Liver (tissue), 9 donors: ENCODE data around the gene NOVA2. TPM values are rescaled to one million over a fixed set of nuclear protein-coding genes. Genes with fewer than 3 reads are reported as not detected.

ENCODE experiments used
- DNase-seq: peaks from one replicate; pipeline ENCODE4 v3.0.0-alpha.2; 2017; ENCODE audit warnings: low spot score
- H3K27ac ChIP-seq, 2 donors: one replicate each; pipeline ENCODE4 v1.7.0; 2013; ENCODE audit warnings: inconsistent platforms in 2 of 2, low read length in 2 of 2, control low read depth in 1 of 2, low read depth in 1 of 2, mild to moderate bottlenecking in 1 of 2
- H3K27me3 ChIP-seq, 4 donors: one replicate each; pipeline versions ENCODE4 v1.6.1 to v1.7.0; 2013; ENCODE audit warnings: low read length in 3 of 4, inconsistent platforms in 1 of 4, mild to moderate bottlenecking in 1 of 4, moderate library complexity in 1 of 4; ENCODE audit not compliant: control insufficient read depth in 4 of 4, insufficient read depth in 4 of 4
- H3K36me3 ChIP-seq, 4 donors: one replicate each; pipeline versions ENCODE4 v1.6.1 to v1.7.0; 2013; ENCODE audit warnings: low read length in 3 of 4, mild to moderate bottlenecking in 3 of 4, low read depth in 1 of 4, moderate library complexity in 1 of 4; ENCODE audit not compliant: control insufficient read depth in 4 of 4, insufficient read depth in 3 of 4
- H3K4me1 ChIP-seq, 4 donors: one replicate each; pipeline versions ENCODE4 v1.6.1 to v1.7.0; 2013; ENCODE audit warnings: low read length in 3 of 4, mild to moderate bottlenecking in 3 of 4, moderate library complexity in 1 of 4; ENCODE audit not compliant: control insufficient read depth in 4 of 4, insufficient read depth in 4 of 4
- H3K4me3 ChIP-seq, 3 donors: one replicate each; pipeline versions ENCODE4 v1.6.1 to v1.7.0; 2013; ENCODE audit warnings: low read length in 3 of 3, control low read depth in 1 of 3, low read depth in 1 of 3, mild to moderate bottlenecking in 1 of 3
- H3K9ac ChIP-seq, 2 donors: one replicate each; pipeline ENCODE4 v1.7.0; 2013; ENCODE audit warnings: low read length in 2 of 2, mild to moderate bottlenecking in 2 of 2, moderate library complexity in 2 of 2, control low read depth in 1 of 2, low read depth in 1 of 2
- H3K9me3 ChIP-seq, 4 donors: one replicate each; pipeline versions ENCODE4 v1.6.1 to v1.7.0; 2013; ENCODE audit warnings: low read length in 3 of 4; ENCODE audit not compliant: control insufficient read depth in 4 of 4
- EGR1 ChIP-seq, 2 donors: IDR thresholded peaks; 2 replicates each; pipeline ENCODE4 v1.6.1; 2016 to 2018; ENCODE audit warnings: antibody characterized with exemption in 2 of 2, low read depth in 2 of 2
- FOXA2 ChIP-seq: IDR thresholded peaks from 2 replicates; pipeline ENCODE4 v1.6.1; 2016; ENCODE audit warnings: antibody characterized with exemption
- GABPA ChIP-seq, 2 donors: IDR thresholded peaks in 1 of 2; conservative IDR thresholded peaks in 1 of 2; 2 replicates each; pipeline ENCODE4 v1.6.1; 2016; ENCODE audit warnings: antibody characterized with exemption in 2 of 2, mild to moderate bottlenecking in 1 of 2, moderate library complexity in 1 of 2
- HNF4G ChIP-seq: IDR thresholded peaks from 2 replicates; pipeline ENCODE4 v1.6.1; 2016; ENCODE audit warnings: antibody characterized with exemption
- SP1 ChIP-seq: IDR thresholded peaks from 2 replicates; pipeline ENCODE4 v1.6.1; 2018; ENCODE audit warnings: antibody characterized with exemption, mild to moderate bottlenecking
- YY1 ChIP-seq: IDR thresholded peaks from 2 replicates; pipeline ENCODE4 v1.6.1; 2016; ENCODE audit warnings: antibody characterized with exemption, mild to moderate bottlenecking
- WGBS: extraction: QIAGEN DNeasy Blood & Tissue Kit; methylation state at CpG from one replicate; pipeline ENCODE4 v1.1.7; 2013; 5-methylcytosine and 5-hydroxymethylcytosine counted together
- polyA plus RNA-seq, 2 donors: library from polyadenylated mRNA; stranded (reverse) in 1 of 2; unstranded in 1 of 2; fragments of 200-250 nt in 1 of 2; fragments of >200 nt in 1 of 2; fragmentation: Nextera tagmentation in 1 of 2; extraction: Ambion mirVana in 1 of 2; gene quantifications; one replicate each; pipeline versions ENCODE4 v1.2.1 to v1.2.3, GENCODE V29; 2013 to 2015
- total RNA-seq, 2 donors: library from RNA; depleted of rRNA; stranded (reverse); fragments of >200 nt; gene quantifications; one replicate each; pipeline ENCODE4 v1.2.3, GENCODE V29; 2014
- TF ChIP-seq, protein P1 (sequence below): IDR thresholded peaks from 2 replicates; pipeline ENCODE4 v1.6.1; 2016; ENCODE audit warnings: antibody characterized with exemption
- TF ChIP-seq, protein P2 (sequence below): fragments of 150-350 bp; IDR thresholded peaks from 2 replicates; pipeline ENCODE4 v1.5.1; 2017; ENCODE audit warnings: improper control_type of control experiment, low read depth, low read length; ENCODE audit not compliant: missing input control
- TF ChIP-seq, protein P3 (sequence below): IDR thresholded peaks from 2 replicates; pipeline ENCODE4 v1.6.1; 2016; ENCODE audit warnings: antibody characterized with exemption
- donor health status: healthy.
- donor health status: healthy.
- donor health status: healthy.
- donor health status: healthy.
- donor health status: healthy.

Gene NOVA2
- total and polyA plus RNA-seq, 4 donors: 0.31 to 1.6 (median 0.42) TPM

DNA sequence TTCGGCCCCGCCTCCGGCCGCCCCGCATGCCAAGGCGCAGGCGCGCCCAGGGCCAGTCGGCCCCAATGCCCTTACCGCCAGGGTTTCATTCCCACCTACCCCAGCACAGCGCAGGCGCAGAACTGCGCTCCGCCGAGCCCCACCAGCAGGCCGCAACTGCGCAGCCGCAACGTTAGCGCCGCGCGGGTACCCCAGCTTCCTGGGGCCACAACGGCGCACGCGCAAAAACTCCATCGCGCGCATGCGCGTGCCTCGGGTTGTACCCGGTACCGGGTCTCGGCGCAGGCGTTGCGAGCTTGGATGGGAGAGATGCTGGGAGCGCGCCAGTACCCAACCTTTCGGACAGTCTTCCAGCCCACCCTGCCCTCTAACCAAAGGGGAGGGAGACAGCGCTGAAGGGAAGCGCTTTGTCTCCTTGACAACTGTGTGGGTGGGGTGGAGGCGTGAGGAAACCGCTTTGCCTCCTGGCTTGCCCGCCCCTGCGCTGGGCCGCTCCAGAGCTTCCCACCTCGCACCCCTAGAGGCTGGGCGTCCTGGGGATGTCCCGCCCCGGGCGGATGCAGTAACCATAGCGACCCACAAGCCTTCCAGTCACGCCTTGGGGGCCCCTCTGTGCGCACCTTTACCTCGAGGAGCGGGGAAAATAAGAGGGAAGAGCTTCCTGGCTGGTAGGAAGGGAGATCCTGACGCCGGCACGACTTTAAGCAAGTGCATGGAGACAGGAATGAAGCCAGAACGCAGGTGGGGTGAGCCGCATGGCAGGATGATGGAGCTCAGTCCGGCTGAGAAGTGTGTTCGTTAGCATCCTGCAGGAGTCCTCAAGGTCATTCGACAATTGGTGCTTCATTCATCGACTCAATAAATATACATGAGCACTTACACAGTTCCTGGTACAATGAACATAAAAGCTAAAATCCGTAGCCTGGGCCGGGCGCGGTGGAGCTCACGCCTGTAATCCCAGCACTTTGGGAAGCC lies 70.7 kb downstream of the NOVA2 start:
- peak; percentile 98 for DNase-seq
- peaks cover 9 to 27% (median 15%) of the 10 kb centered on the region in 4 donors for H3K4me1 ChIP-seq
- peak overlapping the region; percentile 46 to 66 (median 52) for H3K4me3 ChIP-seq
- H3K27me3 ChIP-seq: no peaks in the 10 kb centered on the region
- 2% methylated on average over 73 of the region's 73 CpGs for WGBS
- H3K9ac ChIP-seq: peak overlapping the region in 1 of 2 donors; percentile 8
- no peaks in the 10 kb centered on the region for H3K9me3 ChIP-seq
- peak overlapping the region; percentile 9 to 23 for H3K27ac ChIP-seq
- peaks cover 2 to 5% (median 3%) of the 10 kb centered on the region in 4 donors for H3K36me3 ChIP-seq
- no peak for TF ChIP-seq FOXA2
- TF ChIP-seq, protein P1, sequence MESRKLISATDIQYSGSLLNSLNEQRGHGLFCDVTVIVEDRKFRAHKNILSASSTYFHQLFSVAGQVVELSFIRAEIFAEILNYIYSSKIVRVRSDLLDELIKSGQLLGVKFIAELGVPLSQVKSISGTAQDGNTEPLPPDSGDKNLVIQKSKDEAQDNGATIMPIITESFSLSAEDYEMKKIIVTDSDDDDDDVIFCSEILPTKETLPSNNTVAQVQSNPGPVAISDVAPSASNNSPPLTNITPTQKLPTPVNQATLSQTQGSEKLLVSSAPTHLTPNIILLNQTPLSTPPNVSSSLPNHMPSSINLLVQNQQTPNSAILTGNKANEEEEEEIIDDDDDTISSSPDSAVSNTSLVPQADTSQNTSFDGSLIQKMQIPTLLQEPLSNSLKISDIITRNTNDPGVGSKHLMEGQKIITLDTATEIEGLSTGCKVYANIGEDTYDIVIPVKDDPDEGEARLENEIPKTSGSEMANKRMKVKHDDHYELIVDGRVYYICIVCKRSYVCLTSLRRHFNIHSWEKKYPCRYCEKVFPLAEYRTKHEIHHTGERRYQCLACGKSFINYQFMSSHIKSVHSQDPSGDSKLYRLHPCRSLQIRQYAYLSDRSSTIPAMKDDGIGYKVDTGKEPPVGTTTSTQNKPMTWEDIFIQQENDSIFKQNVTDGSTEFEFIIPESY: no peak
- no peak for TF ChIP-seq EGR1 (IDR thresholded peaks at IDR 0.05; ENCODE audit: low read depth in 2 of 2)
- TF ChIP-seq GABPA (IDR thresholded peaks at IDR 0.05 in 1 of 2, conservative IDR thresholded peaks at IDR 0.05 in 1 of 2): peak in 1 of 2 donors; percentile 58
- TF ChIP-seq, protein P2, sequence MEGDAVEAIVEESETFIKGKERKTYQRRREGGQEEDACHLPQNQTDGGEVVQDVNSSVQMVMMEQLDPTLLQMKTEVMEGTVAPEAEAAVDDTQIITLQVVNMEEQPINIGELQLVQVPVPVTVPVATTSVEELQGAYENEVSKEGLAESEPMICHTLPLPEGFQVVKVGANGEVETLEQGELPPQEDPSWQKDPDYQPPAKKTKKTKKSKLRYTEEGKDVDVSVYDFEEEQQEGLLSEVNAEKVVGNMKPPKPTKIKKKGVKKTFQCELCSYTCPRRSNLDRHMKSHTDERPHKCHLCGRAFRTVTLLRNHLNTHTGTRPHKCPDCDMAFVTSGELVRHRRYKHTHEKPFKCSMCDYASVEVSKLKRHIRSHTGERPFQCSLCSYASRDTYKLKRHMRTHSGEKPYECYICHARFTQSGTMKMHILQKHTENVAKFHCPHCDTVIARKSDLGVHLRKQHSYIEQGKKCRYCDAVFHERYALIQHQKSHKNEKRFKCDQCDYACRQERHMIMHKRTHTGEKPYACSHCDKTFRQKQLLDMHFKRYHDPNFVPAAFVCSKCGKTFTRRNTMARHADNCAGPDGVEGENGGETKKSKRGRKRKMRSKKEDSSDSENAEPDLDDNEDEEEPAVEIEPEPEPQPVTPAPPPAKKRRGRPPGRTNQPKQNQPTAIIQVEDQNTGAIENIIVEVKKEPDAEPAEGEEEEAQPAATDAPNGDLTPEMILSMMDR: no peak
- TF ChIP-seq, protein P3, sequence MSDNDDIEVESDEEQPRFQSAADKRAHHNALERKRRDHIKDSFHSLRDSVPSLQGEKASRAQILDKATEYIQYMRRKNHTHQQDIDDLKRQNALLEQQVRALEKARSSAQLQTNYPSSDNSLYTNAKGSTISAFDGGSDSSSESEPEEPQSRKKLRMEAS: no peak
- TF ChIP-seq YY1: peak; percentile 72

DNA sequence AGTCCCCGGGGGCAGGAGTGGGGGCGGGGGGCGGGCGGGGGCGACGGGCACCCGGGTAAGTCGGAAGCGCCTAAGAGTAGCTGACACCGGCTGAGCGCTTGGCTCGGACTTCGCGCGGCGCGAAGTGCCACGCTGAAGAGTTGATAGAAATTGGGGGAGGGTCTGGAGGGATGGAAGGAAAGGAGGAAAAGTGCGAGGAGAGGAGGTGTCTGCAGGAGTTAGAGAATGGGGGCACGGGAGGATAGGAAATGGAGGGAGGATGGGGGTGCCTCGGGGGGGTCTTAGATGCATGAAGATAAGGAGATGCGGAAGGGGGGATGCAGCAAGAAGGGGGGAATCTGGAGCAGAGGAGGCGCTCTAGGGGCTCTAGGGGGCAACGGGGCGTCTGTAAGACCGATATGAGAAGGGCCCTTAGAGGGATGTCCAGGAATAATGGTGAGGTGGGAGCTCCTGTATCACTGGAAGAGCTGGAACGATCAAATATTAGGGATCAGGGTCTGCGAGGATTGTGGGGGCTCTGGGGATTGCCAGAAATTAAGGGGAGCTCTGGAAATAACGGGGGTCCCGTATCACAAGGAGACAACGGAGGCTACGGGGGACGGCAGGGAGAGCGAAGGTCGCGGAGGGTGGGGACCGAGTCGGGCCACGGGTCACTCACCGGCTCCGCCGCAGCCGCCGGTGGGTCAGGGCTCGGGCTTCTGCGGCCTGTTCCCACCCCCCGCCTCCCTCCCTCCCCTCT lies 71.6 kb downstream of the NOVA2 start, which contains the start of gene MYPOP:
MYPOP (minus strand) TSS at position 702 of the 739 bp plus-strand sequence. CDS start 840 bp downstream, outside the sequence.
- no peaks in the 10 kb centered on the region for H3K9me3 ChIP-seq
- peaks cover 2 to 5% (median 3%) of the 10 kb centered on the region in 4 donors for H3K36me3 ChIP-seq
- no peak for DNase-seq
- WGBS: 1% methylated on average over 47 of the region's 47 CpGs
- H3K4me3 ChIP-seq: peak within 1 kb of the TSS; percentile 52 to 76 (median 74)
- H3K27ac ChIP-seq: peak within 1 kb of the TSS; percentile 9 to 30
- TF ChIP-seq HNF4G (no peak), SP1 (no peak), EGR1 (IDR thresholded peaks at IDR 0.05; ENCODE audit: low read depth in 2 of 2) (no peak)
- TF ChIP-seq, protein P1: no peak
- H3K27me3 ChIP-seq: no peaks in the 10 kb centered on the region
- H3K4me1 ChIP-seq: peaks cover 9 to 27% (median 15%) of the 10 kb centered on the region in 4 donors
- H3K9ac ChIP-seq: peak within 1 kb of the TSS; percentile 81 to 83
